GM18505 (cell line): ENCODE results near the gene MRPL41.
"Not testable (repeated sequence)": the region's sequence is repeated elsewhere in the genome, so short reads cannot be mapped to it uniquely, and the experiment has no call there.

Experiments used
- ATAC-seq: cut with Tn5 transposase; IDR thresholded peaks from one replicate; pipeline ENCODE4 v1.9.1; 2021; ENCODE audit not compliant: unreplicated experiment
- POLR2A ChIP-seq: IDR thresholded peaks from 4 replicates; pipeline ENCODE4 v1.6.1; 2011; ENCODE audit warnings: borderline replicate concordance; ENCODE audit not compliant: insufficient read depth, insufficient read length; ENCODE audit errors: extremely low read depth

The MRPL41 gene

GRCh38 chr9:137515338-137515724, 36.3 kb upstream of the MRPL41 start:
- no peak for TF ChIP-seq POLR2A
- ATAC-seq, result no peak

- TF ChIP-seq POLR2A, result no peak
- no peak for ATAC-seq
Observed at GRCh38 chr9:137516144-137516917, 35.3 kb upstream of the MRPL41 start.

DNA sequence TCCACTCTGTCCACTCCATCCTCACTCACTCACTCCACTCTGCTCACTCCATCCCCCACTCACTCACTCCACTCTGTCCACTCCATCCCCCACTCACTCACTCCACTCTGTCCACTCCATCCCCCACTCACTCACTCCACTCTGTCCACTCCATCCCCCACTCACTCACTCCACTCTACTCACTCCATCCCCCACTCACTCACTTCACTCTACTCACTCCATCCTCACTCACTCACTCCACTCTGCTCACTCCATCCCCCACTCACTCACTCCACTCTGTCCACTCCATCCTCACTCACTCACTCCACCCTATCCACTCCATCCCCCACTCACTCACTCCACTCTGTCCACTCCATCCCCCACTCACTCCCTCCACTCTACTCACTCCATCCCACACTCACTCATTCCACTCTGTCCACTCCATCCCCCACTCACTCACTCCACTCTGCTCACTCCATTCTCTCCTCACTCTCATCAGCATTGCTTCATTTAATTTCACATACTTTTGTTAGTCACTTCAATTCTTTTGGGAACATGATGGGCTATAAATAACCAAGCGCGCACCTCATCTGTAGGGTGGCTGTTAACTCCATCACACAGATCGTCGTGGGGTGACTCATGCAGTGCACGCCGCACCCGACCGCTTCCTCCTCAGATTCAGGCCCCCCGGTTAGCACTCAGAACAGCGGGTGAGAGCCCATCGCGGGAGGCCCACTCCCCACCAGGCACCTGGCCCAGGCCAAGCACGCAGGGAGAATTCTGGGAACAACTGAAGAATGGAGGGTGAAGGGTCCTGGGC, 32.8 kb upstream of the MRPL41 start:
- not testable (repeated sequence) for ATAC-seq

GRCh38 chr9:137519553-137519952, 32.1 kb upstream of the MRPL41 start:
- ATAC-seq, result no peak
- no peak for TF ChIP-seq POLR2A

GRCh38 chr9:137520614-137521404, 30.9 kb upstream of the MRPL41 start:
- no peak for ATAC-seq

GRCh38 chr9:137521405-137521985, 30.2 kb upstream of the MRPL41 start:
- TF ChIP-seq POLR2A, result no peak
- no peak for ATAC-seq

More at GRCh38 chr9:137520614-137521404, 30.9 kb upstream of the MRPL41 start:
- TF ChIP-seq POLR2A, result no peak

DNA sequence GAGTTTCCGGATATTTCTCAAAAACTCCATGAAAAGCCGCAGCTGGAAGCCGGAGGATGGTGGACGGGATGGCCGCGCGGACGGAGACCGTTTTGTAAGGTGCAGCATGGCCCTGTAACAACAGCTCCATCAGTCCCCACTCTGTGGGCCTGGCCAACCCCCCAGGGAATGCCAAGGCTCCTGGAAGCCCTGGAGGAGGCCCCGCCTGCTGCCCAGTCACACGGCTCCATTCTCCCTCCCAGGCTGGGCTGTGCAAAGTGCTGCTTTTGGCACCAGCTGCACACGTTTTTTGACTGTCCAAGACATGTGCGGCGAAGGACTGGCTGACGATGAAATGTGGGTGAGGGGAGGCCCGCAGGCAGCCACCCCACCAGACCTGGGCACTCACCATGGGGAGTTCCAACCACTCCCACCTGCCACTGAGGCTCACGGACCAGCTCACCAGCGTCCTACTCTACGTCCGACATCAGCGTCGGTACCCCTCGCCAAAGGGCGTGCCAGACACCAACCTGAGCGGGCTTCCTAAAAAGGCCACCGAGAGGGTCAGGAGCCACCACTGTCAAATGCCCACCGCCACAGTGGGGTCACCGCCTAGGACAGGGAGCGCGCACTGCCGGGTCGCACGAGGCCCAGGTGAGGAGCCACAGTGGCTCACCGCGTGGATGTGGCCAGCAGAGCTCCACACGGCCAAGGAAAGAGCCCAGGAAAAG, 28.8 kb upstream of the MRPL41 start:
- no peak for ATAC-seq
- no peak for TF ChIP-seq POLR2A

- TF ChIP-seq POLR2A, result no peak
- ATAC-seq, result no peak
Observed at GRCh38 chr9:137524161-137524980, 27.3 kb upstream of the MRPL41 start.

DNA sequence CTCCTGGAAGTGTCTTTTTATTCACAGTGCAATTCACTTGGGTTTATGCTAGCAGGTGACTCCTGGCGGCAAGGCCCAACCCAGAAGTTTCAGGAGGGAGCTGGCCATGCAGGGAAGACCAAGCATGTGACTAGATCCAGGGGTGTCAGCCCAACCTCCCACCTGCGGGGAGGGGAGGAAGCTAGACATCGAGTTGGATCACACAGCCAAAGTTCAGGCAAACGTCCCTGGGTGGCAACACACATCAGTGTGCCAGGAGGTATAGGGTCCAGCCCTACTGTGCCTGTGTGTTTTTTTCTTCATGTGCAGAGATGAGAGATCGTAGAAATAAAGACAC, 26.7 kb upstream of the MRPL41 start:
- no peak for ATAC-seq
- TF ChIP-seq POLR2A, result no peak

- no peak for TF ChIP-seq POLR2A
- ATAC-seq, result no peak
Observed at GRCh38 chr9:137530331-137530730, 21.3 kb upstream of the MRPL41 start.

GRCh38 chr9:137531099-137531765, 20.4 kb upstream of the MRPL41 start:
- TF ChIP-seq POLR2A, result no peak
- no peak for ATAC-seq

- ATAC-seq, result not testable (repeated sequence)
Observed at GRCh38 chr9:137532891-137533468, 18.7 kb upstream of the MRPL41 start.
